ENCODE measurements around the gene NIT2.

DNA sequence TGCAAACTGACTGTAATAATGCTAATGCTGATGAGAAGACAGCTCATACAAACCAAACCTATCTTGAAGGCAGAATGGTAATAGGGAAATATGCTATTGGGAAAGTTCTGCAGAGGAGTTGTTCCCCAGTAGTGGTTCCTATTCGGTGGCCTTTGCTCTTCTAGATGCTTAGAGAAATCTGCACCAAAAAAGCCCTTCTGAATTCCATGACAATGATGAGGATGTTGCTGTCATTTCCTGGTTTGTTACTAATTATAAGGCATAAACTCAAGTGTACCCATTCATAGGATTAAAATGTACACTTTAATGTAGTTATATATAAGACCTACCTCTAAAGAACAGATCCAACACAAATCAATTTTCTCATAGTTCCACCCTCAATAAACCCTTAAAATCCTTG, 36.2 kb downstream of the NIT2 start:
- TF ChIP-seq, protein P1, sequence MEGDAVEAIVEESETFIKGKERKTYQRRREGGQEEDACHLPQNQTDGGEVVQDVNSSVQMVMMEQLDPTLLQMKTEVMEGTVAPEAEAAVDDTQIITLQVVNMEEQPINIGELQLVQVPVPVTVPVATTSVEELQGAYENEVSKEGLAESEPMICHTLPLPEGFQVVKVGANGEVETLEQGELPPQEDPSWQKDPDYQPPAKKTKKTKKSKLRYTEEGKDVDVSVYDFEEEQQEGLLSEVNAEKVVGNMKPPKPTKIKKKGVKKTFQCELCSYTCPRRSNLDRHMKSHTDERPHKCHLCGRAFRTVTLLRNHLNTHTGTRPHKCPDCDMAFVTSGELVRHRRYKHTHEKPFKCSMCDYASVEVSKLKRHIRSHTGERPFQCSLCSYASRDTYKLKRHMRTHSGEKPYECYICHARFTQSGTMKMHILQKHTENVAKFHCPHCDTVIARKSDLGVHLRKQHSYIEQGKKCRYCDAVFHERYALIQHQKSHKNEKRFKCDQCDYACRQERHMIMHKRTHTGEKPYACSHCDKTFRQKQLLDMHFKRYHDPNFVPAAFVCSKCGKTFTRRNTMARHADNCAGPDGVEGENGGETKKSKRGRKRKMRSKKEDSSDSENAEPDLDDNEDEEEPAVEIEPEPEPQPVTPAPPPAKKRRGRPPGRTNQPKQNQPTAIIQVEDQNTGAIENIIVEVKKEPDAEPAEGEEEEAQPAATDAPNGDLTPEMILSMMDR (conservative IDR thresholded peaks at IDR 0.05 in 1 of 2, IDR thresholded peaks at IDR 0.05 in 1 of 2; ENCODE audit: extremely low read depth in 1 of 2, insufficient read depth in 1 of 2, low read depth in 1 of 2, low read length in 2 of 2): no peak
- no peak for TF ChIP-seq EZH2 (IDR thresholded peaks at IDR 0.05; ENCODE audit: borderline replicate concordance, low read length)

All from mammary epithelial cell (primary cell).